GM12878 (cell line): ENCODE data around the gene TGFBI. TPM values are rescaled to one million over a fixed set of nuclear protein-coding genes. Genes with fewer than 3 reads are reported as not detected.

Experiments
- ATAC-seq: fragments of 200-7000 bp; cut with Tn5 transposase; 3 replicates; pipeline ENCODE4 v1.9.1; 2020; ENCODE audit warnings: mild to moderate bottlenecking, moderate library complexity
- BruUV-seq: library from RNA; stranded (reverse); fragments of 400-500 nt; replicated peaks from 2 replicates; lab custom pipeline; 2021; lab: Mats Ljungman, UMichigan
- CTCF ChIA-PET: fragments of 300-600 bp; sonication (Branson Sonifier 250); formaldehyde crosslinking; extraction: SDS; loops from one replicate; lab custom pipeline; 2021; ENCODE audit warnings: inconsistent platforms; lab: Yijun Ruan, JAX
- POLR2A ChIA-PET: fragments of 350-600 bp; formaldehyde crosslinking; extraction: SDS; loops from one replicate; lab custom pipeline; 2021; ENCODE audit warnings: inconsistent platforms; lab: Charles Lee
- RAD21 ChIA-PET: fragments of 300-600 bp; sonication (Branson Sonifier 250); formaldehyde crosslinking; loops from one replicate; lab custom pipeline; 2023; ENCODE audit warnings: antibody characterized with exemption; ENCODE audit not compliant: unreplicated experiment; lab: Charles Lee
- SMC1A ChIA-PET: fragments of 300-600 bp; sonication (Branson Sonifier 250); formaldehyde crosslinking; loops from one replicate; lab custom pipeline; 2023; ENCODE audit not compliant: unreplicated experiment, uncharacterized antibody; lab: Charles Lee
- DNase-seq: peaks from one replicate; pipeline ENCODE4 v3.0.0-alpha.2; 2011; ENCODE audit warnings: low read depth, low spot score
- FAIRE-seq: peaks from 3 replicates; lab custom pipeline; 2011; peaks lifted over from hg19 to GRCh38; lab: Jason Lieb, UNC
- H2AFZ ChIP-seq: 2 replicates; pipeline ENCODE4 v1.6.0; 2011; ENCODE audit warnings: low read depth, low read length, control low read depth; ENCODE audit not compliant: control insufficient read depth
- H3K27ac ChIP-seq: 2 replicates; pipeline ENCODE4 v1.5.1; 2011; ENCODE audit warnings: control low read depth; ENCODE audit not compliant: control insufficient read depth, insufficient read depth
- H3K27me3 ChIP-seq, 2 experiments: replicated peaks in 1 of 2; 2 replicates each; pipeline versions ENCODE4 v1.6.0 to v1.6.1; 2011; ENCODE audit warnings: low read length in 1 of 2; ENCODE audit not compliant: control insufficient read depth in 2 of 2, insufficient read depth in 2 of 2
- H3K36me3 ChIP-seq, 2 experiments: 2 replicates each; pipeline ENCODE4 v1.5.1; 2011; ENCODE audit warnings: low read length in 1 of 2; ENCODE audit not compliant: control insufficient read depth in 2 of 2, insufficient read depth in 2 of 2
- H3K4me1 ChIP-seq: 2 replicates; pipeline ENCODE4 v1.6.1; 2011; ENCODE audit warnings: mild to moderate bottlenecking, low read length, moderate library complexity, mixed read lengths; ENCODE audit not compliant: control insufficient read depth, insufficient read depth
- H3K4me2 ChIP-seq: 2 replicates; pipeline ENCODE4 v1.6.0; 2011; ENCODE audit warnings: control low read depth; ENCODE audit not compliant: control insufficient read depth, insufficient read depth
- H3K4me3 ChIP-seq: fragments of 200-600 bp; sonication (generic); 2 replicates; pipeline ENCODE4 v1.5.1; 2016
- H3K79me2 ChIP-seq: 2 replicates; pipeline ENCODE4 v1.6.0; 2011; ENCODE audit warnings: low read length; ENCODE audit not compliant: control insufficient read depth, insufficient read depth
- H3K9ac ChIP-seq: 2 replicates; pipeline ENCODE4 v1.8.0; 2011; ENCODE audit warnings: low read length, control low read depth, mixed read lengths; ENCODE audit not compliant: control insufficient read depth, insufficient read depth
- H3K9me3 ChIP-seq: replicated peaks from 3 replicates; pipeline ENCODE4 v1.5.1; 2011; ENCODE audit warnings: mild to moderate bottlenecking, low read length; ENCODE audit not compliant: control insufficient read depth, insufficient read depth
- H4K20me1 ChIP-seq: 2 replicates; pipeline ENCODE4 v1.6.0; 2011; ENCODE audit not compliant: control insufficient read depth, insufficient read depth
- BCL3 ChIP-seq: IDR thresholded peaks from 2 replicates; pipeline ENCODE4 v1.6.1; 2011; ENCODE audit warnings: borderline replicate concordance, low read depth, mild to moderate bottlenecking, moderate library complexity, low read length; ENCODE audit not compliant: insufficient read depth, poor library complexity, severe bottlenecking
- CBX5 ChIP-seq: sonication (generic); IDR thresholded peaks from 2 replicates; pipeline ENCODE4 v1.6.1; 2016; ENCODE audit warnings: low read depth, moderate library complexity, mild to moderate bottlenecking, inconsistent platforms
- EED ChIP-seq: sonication (generic); IDR thresholded peaks from 2 replicates; pipeline ENCODE4 v1.6.1; 2016; ENCODE audit warnings: antibody characterized with exemption, low read depth
- EGR1 ChIP-seq, 2 experiments: IDR thresholded peaks; 1 replicate in 1 of 2; 2 replicates in 1 of 2; pipeline ENCODE4 v1.6.1; 2011 to 2012; ENCODE audit warnings: low read depth in 2 of 2, low read length in 2 of 2, borderline replicate concordance in 1 of 2, mild to moderate bottlenecking in 1 of 2, moderate library complexity in 1 of 2
- EZH2 ChIP-seq: IDR thresholded peaks from 2 replicates; pipeline ENCODE4 v1.6.1; 2012; ENCODE audit warnings: low read depth, mild to moderate bottlenecking, control low read depth, inconsistent platforms, low read length, borderline replicate concordance; ENCODE audit not compliant: control insufficient read depth
- JUND ChIP-seq: IDR thresholded peaks from 2 replicates; pipeline ENCODE4 v1.6.1; 2012; ENCODE audit warnings: low read depth, mild to moderate bottlenecking, low read length, improper control_type of control experiment, moderate library complexity
- MLLT1 ChIP-seq: fragments of 450-650 bp; IDR thresholded peaks from 2 replicates; pipeline ENCODE4 v1.6.1; 2016; ENCODE audit warnings: mild to moderate bottlenecking
- POLR2AphosphoS5 ChIP-seq: IDR thresholded peaks from 2 replicates; pipeline ENCODE4 v1.6.1; 2011; ENCODE audit warnings: mild to moderate bottlenecking, low read length, inconsistent platforms
- RB1 ChIP-seq: fragments of 450-650 bp; formaldehyde crosslinking; IDR thresholded peaks from 2 replicates; pipeline ENCODE4 v1.6.1; 2017; ENCODE audit warnings: mild to moderate bottlenecking, borderline replicate concordance
- RELA ChIP-seq: fragments of 450-650 bp; IDR thresholded peaks from 2 replicates; pipeline ENCODE4 v1.8.0; 2014; ENCODE audit warnings: borderline replicate concordance; ENCODE audit not compliant: partially characterized antibody
- REST ChIP-seq: IDR thresholded peaks from 2 replicates; pipeline ENCODE4 v1.6.1; 2012; ENCODE audit warnings: mild to moderate bottlenecking, low read depth, low read length
- SMAD5 ChIP-seq: IDR thresholded peaks from 2 replicates; pipeline ENCODE4 v1.6.1; 2016; ENCODE audit warnings: antibody characterized with exemption, low read depth
- SRF ChIP-seq, 2 experiments: IDR thresholded peaks; 2 replicates each; pipeline ENCODE4 v1.6.1; 2011; ENCODE audit warnings: low read depth in 2 of 2, low read length in 2 of 2, mild to moderate bottlenecking in 1 of 2, moderate library complexity in 1 of 2
- TARDBP ChIP-seq: IDR thresholded peaks from 2 replicates; pipeline ENCODE4 v1.6.1; 2016; ENCODE audit warnings: borderline replicate concordance
- WGBS: methylation state at CpG from one replicate; pipeline ENCODE4 v1.1.6; 2016; ENCODE audit warnings: low lambda C conversion rate; ENCODE audit not compliant: insufficient replicate concordance, insufficient coverage; ENCODE audit errors: missing lambda C conversion rate; 5-methylcytosine and 5-hydroxymethylcytosine counted together
- in situ Hi-C: fragments of 300-500 bp; cut with MboI; formaldehyde crosslinking; loops from 9 replicates; pipeline ENCODE4 v1.14.3; 2018; ENCODE audit warnings: mixed read lengths
- intact Hi-C: fragments of 100-400 bp; cut with micrococcal nuclease; formaldehyde crosslinking; loops from one replicate; pipeline ENCODE4 v1.14.2; 2022; ENCODE audit not compliant: unreplicated experiment
- polyA plus RNA-seq, 11 experiments: library from polyadenylated mRNA; depleted of rRNA in 4 of 11; unstranded in 6 of 11; stranded (reverse) in 5 of 11; fragments of >200 nt; fragmentation: Nextera tagmentation in 4 of 11; fragmentation: Illumina TruSeq in 1 of 11; extraction: Ambion mirVana in 4 of 11; extraction: Trizol in 1 of 11; gene quantifications; 1 replicate in 1 of 11; 2 replicates in 10 of 11; pipeline versions ENCODE4 v1.2.1 to v1.2.3, GENCODE V29; 2011 to 2016; ENCODE audit warnings: inconsistent platforms in 2 of 11, missing spikeins in 2 of 11, low read depth in 1 of 11
- total RNA-seq, 4 experiments: library from RNA; depleted of rRNA in 3 of 4; stranded (reverse); fragments of >200 nt in 3 of 4; fragmentation: Illumina TruSeq in 1 of 4; extraction: Trizol in 1 of 4; gene quantifications; 2 replicates each; pipeline versions ENCODE4 v1.2.1 to v1.2.3, GENCODE V29; 2013 to 2021

Gene TGFBI
- total and polyA plus RNA-seq, 10 of the 15 experiments (the other 5 are each of a cell fraction or from before 2014, with no cell fraction given): 0.12 to 1.8 (median 0.19) TPM

GRCh38 chr5:135978993-135979392 is 49.8 kb upstream of the TGFBI start (continued):
- TF ChIP-seq REST (no peak), SRF (IDR thresholded peaks at IDR 0.05; ENCODE audit: low read depth in 2 of 2, low read length in 2 of 2) (no peak), RB1 (no peak), EGR1 (IDR thresholded peaks at IDR 0.05; ENCODE audit: borderline replicate concordance in 1 of 2, low read depth in 2 of 2, low read length in 2 of 2) (no peak), EZH2 (no peak), RELA (no peak)

GRCh38 chr5:135979510-135979909 is 49.3 kb upstream of the TGFBI start:
- ChIA-PET RAD21 (no interaction called here), CTCF (interaction anchor here (1.5 to 4.5 kb wide), 4 partner anchors 9 to 193 kb away, joined by 3 to 23 read pairs (median 8); no protein-coding TSS in a partner anchor), SMC1A (interaction anchor here (1.2 to 2.6 kb wide), 2 partner anchors 84 to 102 kb away, joined by 3 to 19 read pairs; no protein-coding TSS in a partner anchor), POLR2A (no interaction called here)
- H4K20me1 ChIP-seq: no peaks in the 10 kb centered on the region
- no peak overlapping the region for H3K4me3 ChIP-seq
- H3K4me1 ChIP-seq: no peaks in the 10 kb centered on the region
- intact Hi-C loops (loop anchor here (10.0 kb wide), 1 partner anchor 195 kb away; no protein-coding TSS in a partner anchor), in situ Hi-C loops (no loop called here)
- no peak overlapping the region for H3K4me2 ChIP-seq
- H3K9me3 ChIP-seq: no peaks in the 10 kb centered on the region
- H3K36me3 ChIP-seq: no peaks in the 10 kb centered on the region
- no peak for DNase-seq
- H3K27me3 ChIP-seq: peaks cover 0 to 3% of the 10 kb centered on the region in 2 experiments; a peak in 1 of 4 replicates
- no peak for TF ChIP-seq BCL3
- no peak for TF ChIP-seq MLLT1
- TF ChIP-seq POLR2AphosphoS5: no peak
- no peak for TF ChIP-seq SMAD5
- TF ChIP-seq JUND: no peak
- no peak for TF ChIP-seq TARDBP
- no peak for TF ChIP-seq EED
- no peak for TF ChIP-seq CBX5
- no peak for FAIRE-seq
- no peak overlapping the region for H2AFZ ChIP-seq
- no peak for ATAC-seq
- H3K9ac ChIP-seq: no peak overlapping the region
- no TSS peak for BruUV-seq
- no peak overlapping the region for H3K27ac ChIP-seq
- H3K79me2 ChIP-seq: no peaks in the 10 kb centered on the region
- WGBS: 48% methylated on average over 1 of the region's 1 CpG
